Heart left ventricle (tissue), 16 donors: Measurements from ENCODE around the gene GPC6. TPM values are rescaled to one million over a fixed set of nuclear protein-coding genes. Genes with fewer than 3 reads are reported as not detected.

Experiments
- ATAC-seq, 4 donors: fragments of 200-7000 bp; cut with Tn5 transposase; one replicate each; pipeline ENCODE4 v1.9.1; 2020 to 2022; ENCODE audit warnings: moderate library complexity in 4 of 4, mild to moderate bottlenecking in 3 of 4, moderate number of reproducible peaks in 1 of 4
- DNase-seq, 5 donors: peaks; one replicate each; pipeline ENCODE4 v3.0.0-alpha.2; 2020
- H3K27ac ChIP-seq, 12 donors: fragments of 200-600 bp; sonication (generic) in 4 of 12; one replicate each; pipeline versions ENCODE4 v1.5.0 to v1.8.0; 2016 to 2022; ENCODE audit warnings: mild to moderate bottlenecking in 2 of 12
- H3K27me3 ChIP-seq, 9 donors: fragments of 200-600 bp; sonication (generic) in 2 of 9; one replicate each; pipeline versions ENCODE4 v1.5.1 to v1.8.0; 2016 to 2022; ENCODE audit warnings: mild to moderate bottlenecking in 3 of 9
- H3K36me3 ChIP-seq, 9 donors: fragments of 200-600 bp; sonication (generic) in 2 of 9; one replicate each; pipeline versions ENCODE4 v1.5.0 to v1.8.0; 2018 to 2022; ENCODE audit warnings: mild to moderate bottlenecking in 2 of 9
- H3K4me1 ChIP-seq, 12 donors: fragments of 200-600 bp; sonication (generic) in 4 of 12; one replicate each; pipeline versions ENCODE4 v1.5.0 to v1.8.0; 2016 to 2022; ENCODE audit warnings: mild to moderate bottlenecking in 3 of 12
- H3K4me3 ChIP-seq, 12 donors: fragments of 200-600 bp; sonication (generic) in 4 of 12; one replicate each; pipeline versions ENCODE4 v1.5.0 to v1.8.0; 2017 to 2022; ENCODE audit warnings: mild to moderate bottlenecking in 9 of 12, moderate library complexity in 4 of 12
- H3K9me3 ChIP-seq, 12 donors: fragments of 200-600 bp; sonication (generic) in 4 of 12; one replicate each; pipeline versions ENCODE4 v1.5.0 to v1.8.0; 2016 to 2022; ENCODE audit warnings: mild to moderate bottlenecking in 1 of 12
- POLR2A ChIP-seq, 2 donors: fragments of 450-650 bp; IDR thresholded peaks; one replicate each; pipeline ENCODE4 v1.6.1; 2017; ENCODE audit warnings: antibody characterized with exemption in 2 of 2, mild to moderate bottlenecking in 2 of 2, moderate library complexity in 2 of 2
- WGBS, 4 donors: extraction: QIAGEN DNeasy Blood & Tissue Kit in 2 of 4; methylation state at CpG; one replicate each; pipeline versions ENCODE4 v1.1.5 to v1.1.7; 2013 to 2018; 5-methylcytosine and 5-hydroxymethylcytosine counted together
- intact Hi-C, 10 donors: fragments of 100-400 bp; cut with DNase I; formaldehyde crosslinking; loops; one replicate each; pipeline versions ENCODE4 v1.11.1 to v1.14.2; 2022
- polyA plus RNA-seq, 2 donors: library from polyadenylated mRNA; stranded (reverse); fragments of 200-250 nt; gene quantifications; one replicate each; pipeline ENCODE4 v1.2.3, GENCODE V29; 2013
- total RNA-seq, 9 donors: library from RNA; depleted of rRNA in 2 of 9; stranded (reverse); fragments of >200 nt in 2 of 9; fragmentation: NEBNext Ultra II Directional in 3 of 9; extraction: Animal tissue kit (Norgen Biotek cat#: 25700) in 3 of 9; gene quantifications; one replicate each; pipeline versions ENCODE4 v1.1.0 to v1.2.4, GENCODE V29; 2016 to 2023
- TF ChIP-seq, protein P1 (sequence below), 12 donors: fragments of 200-600 bp; sonication (generic) in 4 of 12; IDR thresholded peaks; one replicate each; pipeline versions ENCODE4 v1.5.0 to v1.8.0; 2018 to 2022; ENCODE audit warnings: antibody characterized with exemption in 12 of 12, mild to moderate bottlenecking in 5 of 12
- donor health status: ischemic (EF 13 %, LVEDD 7.1; RV severe dilation, severe dysfunction).
- donor health status: healthy with polysubstance abuse.
- donor health status: DM: no; HTN: yes; CAD: no.
- donor health status: DM: no; HTN: no; CAD: no.
- donor health status: ischemic (EF 25% LVEDD 6.9; RV normal size, moderate dysfunction).
- donor health status: ischemic (EF 25% LVEDD 5.7; RV mildly dilated, moderate dysfunction).
- donor health status: healthy.
- donor health status: DM: yes; HTN: yes; CAD: no.
- donor health status: ischemic (EF 35%, LVEDD 5.7; RV mildly dilated, moderate dysfunction).
- donor health status: nonischemic (EF 11% LVEDD 7.7; RV severe dilation, severe dysfunction).
- donor health status: DM: yes; HTN: yes; CAD: no.
- donor health status: PGD.
- donor health status: ischemic (EF 29% LVEDD 5.4; RV normal size, mild dysfunction).
- donor health status: nonischemic (EF 23%, LVEDD 6.1; RV moderate dilation, normal function).

GPC6 gene
- total and polyA plus RNA-seq, 11 donors = 0.08 to 6.2 (median 2.0) TPM

DNA sequence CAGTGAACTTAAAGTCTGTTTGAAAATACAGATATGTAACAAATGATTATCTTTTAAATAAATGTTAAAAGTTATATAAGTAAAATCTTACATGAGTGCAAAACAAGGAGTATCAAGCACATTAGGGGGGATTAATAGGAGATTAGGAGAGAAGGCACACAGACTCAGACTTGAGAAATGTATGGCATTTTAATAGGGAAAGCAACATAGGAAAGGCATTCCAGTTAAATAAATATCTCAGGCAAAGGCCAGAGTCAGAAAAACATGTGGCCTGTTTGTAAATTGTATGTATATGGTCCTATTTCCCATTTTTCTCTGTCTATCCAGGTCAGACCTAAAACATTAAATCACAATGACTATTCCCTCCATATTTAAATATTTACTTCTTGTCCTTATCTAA lies 462.7 kb downstream of the GPC6 start:
- no peak overlapping the region for H3K27ac ChIP-seq
- no peaks in the 10 kb centered on the region for H3K4me1 ChIP-seq
- DNase-seq (no peak), ATAC-seq (no peak)
- TF ChIP-seq, protein P1, sequence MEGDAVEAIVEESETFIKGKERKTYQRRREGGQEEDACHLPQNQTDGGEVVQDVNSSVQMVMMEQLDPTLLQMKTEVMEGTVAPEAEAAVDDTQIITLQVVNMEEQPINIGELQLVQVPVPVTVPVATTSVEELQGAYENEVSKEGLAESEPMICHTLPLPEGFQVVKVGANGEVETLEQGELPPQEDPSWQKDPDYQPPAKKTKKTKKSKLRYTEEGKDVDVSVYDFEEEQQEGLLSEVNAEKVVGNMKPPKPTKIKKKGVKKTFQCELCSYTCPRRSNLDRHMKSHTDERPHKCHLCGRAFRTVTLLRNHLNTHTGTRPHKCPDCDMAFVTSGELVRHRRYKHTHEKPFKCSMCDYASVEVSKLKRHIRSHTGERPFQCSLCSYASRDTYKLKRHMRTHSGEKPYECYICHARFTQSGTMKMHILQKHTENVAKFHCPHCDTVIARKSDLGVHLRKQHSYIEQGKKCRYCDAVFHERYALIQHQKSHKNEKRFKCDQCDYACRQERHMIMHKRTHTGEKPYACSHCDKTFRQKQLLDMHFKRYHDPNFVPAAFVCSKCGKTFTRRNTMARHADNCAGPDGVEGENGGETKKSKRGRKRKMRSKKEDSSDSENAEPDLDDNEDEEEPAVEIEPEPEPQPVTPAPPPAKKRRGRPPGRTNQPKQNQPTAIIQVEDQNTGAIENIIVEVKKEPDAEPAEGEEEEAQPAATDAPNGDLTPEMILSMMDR (IDR thresholded peaks at IDR 0.05) = no peak
- no peak for TF ChIP-seq POLR2A (IDR thresholded peaks at IDR 0.05)
- H3K36me3 ChIP-seq = no peaks in the 10 kb centered on the region
- no peaks in the 10 kb centered on the region for H3K9me3 ChIP-seq
- intact Hi-C loops = no loop called here
- H3K27me3 ChIP-seq = no peaks in the 10 kb centered on the region
- no peak overlapping the region for H3K4me3 ChIP-seq

DNA sequence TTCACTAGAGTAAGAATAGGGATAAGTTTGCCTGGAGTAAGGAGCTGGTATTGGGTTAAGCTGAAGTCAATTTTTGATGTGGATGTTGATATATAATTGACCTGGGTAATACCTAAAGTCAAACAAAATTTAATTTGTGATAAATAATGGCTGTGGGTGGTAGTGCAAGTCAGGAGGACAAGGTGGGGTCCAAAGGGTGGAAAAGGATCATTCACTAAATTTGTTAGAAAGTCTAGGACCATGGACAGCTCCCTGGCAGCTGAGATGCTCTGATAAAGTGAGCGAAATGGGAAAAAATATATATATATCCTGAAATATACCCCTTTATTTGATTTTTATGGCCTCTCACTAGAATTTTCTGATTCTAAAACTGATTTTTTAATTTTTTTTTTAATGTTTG lies 463.5 kb downstream of the GPC6 start:
- H3K4me1 ChIP-seq = no peaks in the 10 kb centered on the region
- no peak for DNase-seq
- no peaks in the 10 kb centered on the region for H3K9me3 ChIP-seq
- H3K4me3 ChIP-seq = no peak overlapping the region
- no peak for TF ChIP-seq POLR2A (IDR thresholded peaks at IDR 0.05)
- TF ChIP-seq, protein P1 (IDR thresholded peaks at IDR 0.05) = no peak
- H3K36me3 ChIP-seq = no peaks in the 10 kb centered on the region
- no peak overlapping the region for H3K27ac ChIP-seq
- 40 to 48% (median 45%) methylated on average over 1 of the region's 1 CpG for WGBS, 4 donors
- ATAC-seq = no peak
- intact Hi-C loops = no loop called here
- H3K27me3 ChIP-seq = no peaks in the 10 kb centered on the region

DNA sequence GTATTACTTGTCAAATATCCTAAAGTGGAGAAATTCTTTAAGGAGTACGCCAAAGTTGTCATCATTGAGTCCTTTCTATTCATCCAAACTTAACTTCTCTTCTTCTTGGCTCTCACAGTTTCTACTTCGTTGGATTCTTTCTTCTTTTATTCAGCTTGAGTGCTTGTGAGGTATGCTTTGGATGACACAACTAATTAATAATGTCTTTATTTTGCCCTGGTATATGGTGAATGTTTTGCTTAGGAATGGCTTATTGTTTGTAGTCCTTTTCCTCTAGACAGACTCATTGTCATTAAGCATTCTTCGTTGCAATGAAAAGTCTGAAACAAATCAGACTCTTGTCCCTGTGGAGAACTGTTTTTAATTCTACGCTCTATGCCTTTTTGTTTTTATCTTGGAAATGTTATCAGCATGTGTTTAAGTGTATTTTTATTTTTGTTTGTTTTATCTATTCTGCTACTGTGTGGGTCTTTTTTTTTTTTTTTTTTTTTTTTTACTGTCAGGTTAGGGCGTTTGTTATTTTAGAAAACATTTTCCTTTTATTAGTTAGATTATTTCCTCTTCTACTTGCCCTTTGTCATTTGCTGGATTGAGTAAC lies 471.5 kb downstream of the GPC6 start:
- H3K27ac ChIP-seq = no peak overlapping the region
- peaks cover 0 to 13% (median 0%) of the 10 kb centered on the region in 12 donors for H3K9me3 ChIP-seq
- no peak for ATAC-seq
- no peak for DNase-seq
- no peaks in the 10 kb centered on the region for H3K27me3 ChIP-seq
- intact Hi-C loops = no loop called here
- TF ChIP-seq POLR2A (IDR thresholded peaks at IDR 0.05) = no peak
- TF ChIP-seq, protein P1 (IDR thresholded peaks at IDR 0.05) = no peak
- no peaks in the 10 kb centered on the region for H3K36me3 ChIP-seq
- no peaks in the 10 kb centered on the region for H3K4me1 ChIP-seq
- no peak overlapping the region for H3K4me3 ChIP-seq
- 70 to 82% (median 75%) methylated on average over 5 of the region's 5 CpGs for WGBS, 4 donors

DNA sequence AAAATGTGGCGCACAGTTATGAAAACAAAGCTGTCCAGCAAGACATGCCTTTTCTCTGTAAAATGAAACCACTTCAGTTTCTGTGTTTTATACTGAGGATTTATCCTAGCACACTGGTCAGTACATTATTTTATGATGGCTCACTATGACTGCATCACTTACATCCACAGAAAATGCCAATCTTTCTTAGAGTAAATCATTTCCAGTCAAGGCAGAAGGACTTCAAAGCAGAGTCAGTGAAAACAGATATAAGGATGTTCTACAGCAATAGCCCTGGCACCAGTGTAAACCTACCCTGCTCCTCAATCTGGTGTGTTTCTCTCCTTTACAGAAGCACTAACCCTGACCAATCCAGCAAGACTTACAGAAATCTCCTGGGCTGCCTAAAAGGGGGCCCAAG lies 473.5 kb downstream of the GPC6 start:
- H3K9me3 ChIP-seq = peaks cover 0 to 13% (median 0%) of the 10 kb centered on the region in 12 donors
- DNase-seq = no peak
- intact Hi-C loops = no loop called here
- TF ChIP-seq, protein P1 (IDR thresholded peaks at IDR 0.05) = no peak
- TF ChIP-seq POLR2A (IDR thresholded peaks at IDR 0.05) = no peak
- no peaks in the 10 kb centered on the region for H3K4me1 ChIP-seq
- H3K36me3 ChIP-seq = no peaks in the 10 kb centered on the region
- H3K27me3 ChIP-seq = no peaks in the 10 kb centered on the region
- no peak overlapping the region for H3K4me3 ChIP-seq
- 85 to 94% (median 91%) methylated on average over 1 of the region's 1 CpG for WGBS, 4 donors
- no peak for ATAC-seq
- H3K27ac ChIP-seq = no peak overlapping the region
